Activated T-cell treated with anti-CD3 and anti-CD28 coated beads, Interleukin-2, amount 50 U/mL, for 1 hour (primary cell): ENCODE results near the gene LDLRAD4.

ENCODE experiments used
- DNase-seq: peaks from one replicate; pipeline ENCODE4 v3.0.0-alpha.2; 2020

Gene LDLRAD4

GRCh38 chr18:13392899-13393298 is 174.3 kb downstream of the LDLRAD4 start:
- no peak for DNase-seq

- no peak for DNase-seq
Measured at GRCh38 chr18:13393338-13393737, 174.8 kb downstream of the LDLRAD4 start.

GRCh38 chr18:13394801-13395200 is 176.2 kb downstream of the LDLRAD4 start:
- no peak for DNase-seq

GRCh38 chr18:13395577-13395976 is 177.0 kb downstream of the LDLRAD4 start:
- no peak for DNase-seq

GRCh38 chr18:13397504-13398163 is 179.1 kb downstream of the LDLRAD4 start:
- DNase-seq = no peak

- no peak for DNase-seq
Measured at GRCh38 chr18:13398631-13399030, 180.1 kb downstream of the LDLRAD4 start.

GRCh38 chr18:13399511-13399910 is 181.0 kb downstream of the LDLRAD4 start:
- DNase-seq = no peak

- DNase-seq = no peak
Measured at GRCh38 chr18:13400636-13401315, 182.2 kb downstream of the LDLRAD4 start.

- no peak for DNase-seq
Measured at GRCh38 chr18:13401404-13401803, 182.8 kb downstream of the LDLRAD4 start.

GRCh38 chr18:13401826-13402225 is 183.3 kb downstream of the LDLRAD4 start:
- no peak for DNase-seq

- no peak for DNase-seq
Measured at GRCh38 chr18:13403786-13404549, 185.4 kb downstream of the LDLRAD4 start.

- no peak for DNase-seq
Measured at GRCh38 chr18:13405305-13406038, 186.9 kb downstream of the LDLRAD4 start.

- no peak for DNase-seq
Measured at GRCh38 chr18:13406049-13406615, 187.6 kb downstream of the LDLRAD4 start.

GRCh38 chr18:13406736-13407135 is 188.2 kb downstream of the LDLRAD4 start:
- DNase-seq = no peak

- no peak for DNase-seq
Measured at GRCh38 chr18:13407484-13407883, 188.9 kb downstream of the LDLRAD4 start.

- no peak for DNase-seq
Measured at GRCh38 chr18:13409026-13409425, 190.5 kb downstream of the LDLRAD4 start.

- no peak for DNase-seq
Measured at GRCh38 chr18:13409997-13410396, 191.4 kb downstream of the LDLRAD4 start.

GRCh38 chr18:13410471-13410870 is 191.9 kb downstream of the LDLRAD4 start:
- no peak for DNase-seq

GRCh38 chr18:13412017-13412416 is 193.5 kb downstream of the LDLRAD4 start:
- DNase-seq = no peak

- DNase-seq = no peak
Measured at GRCh38 chr18:13412901-13413300, 194.3 kb downstream of the LDLRAD4 start.

GRCh38 chr18:13414102-13414501 is 195.5 kb downstream of the LDLRAD4 start:
- no peak for DNase-seq

- DNase-seq = no peak
Measured at GRCh38 chr18:13414521-13414920, 196.0 kb downstream of the LDLRAD4 start.

- no peak for DNase-seq
Measured at GRCh38 chr18:13415736-13416135, 197.2 kb downstream of the LDLRAD4 start.
